IMR-90 (cell line): ENCODE measurements around the gene SLC35F3. TPM values are rescaled to one million over a fixed set of nuclear protein-coding genes. Genes with fewer than 3 reads are reported as not detected.

Experiments
- ATAC-seq: fragments of 200-7000 bp; cut with Tn5 transposase; 2 replicates; pipeline ENCODE4 v1.9.1; 2020; ENCODE audit warnings: low read depth, mild to moderate bottlenecking, moderate library complexity
- BruUV-seq: library from RNA; stranded (reverse); fragments of 400-500 nt; replicated peaks from 2 replicates; lab custom pipeline; 2021; lab: Mats Ljungman, UMichigan
- CTCF ChIA-PET: fragments of 300-600 bp; formaldehyde crosslinking; extraction: SDS; loops from one replicate; lab custom pipeline; 2021; ENCODE audit warnings: antibody characterized with exemption; lab: Yijun Ruan, JAX
- POLR2A ChIA-PET: fragments of 300-600 bp; sonication (Branson Sonifier 250); formaldehyde crosslinking; loops from one replicate; lab custom pipeline; 2022; ENCODE audit warnings: antibody characterized with exemption; ENCODE audit not compliant: unreplicated experiment; lab: Charles Lee
- DNase-seq: peaks from one replicate; pipeline ENCODE4 v3.0.0; 2013
- H2AFZ ChIP-seq: replicated peaks from 2 replicates; pipeline ENCODE3; 2013; ENCODE audit warnings: low read length, mild to moderate bottlenecking; ENCODE audit not compliant: poor library complexity
- H2AK5ac ChIP-seq: 2 replicates; pipeline ENCODE4 v1.6.1; 2013; ENCODE audit warnings: low read depth, low read length, inconsistent platforms
- H2AK9ac ChIP-seq: replicated peaks from 2 replicates; pipeline ENCODE3; 2013; ENCODE audit warnings: mild to moderate bottlenecking, low read depth, low read length, moderate library complexity; ENCODE audit not compliant: poor library complexity
- H2BK120ac ChIP-seq: 2 replicates; pipeline ENCODE4 v1.6.1; 2013; ENCODE audit warnings: low read depth, low read length, inconsistent platforms
- H2BK15ac ChIP-seq: 3 replicates; pipeline ENCODE4 v1.6.1; 2013; ENCODE audit warnings: low read depth, low read length, inconsistent platforms
- H2BK20ac ChIP-seq: 2 replicates; pipeline ENCODE4 v1.6.1; 2013; ENCODE audit warnings: low read depth, mild to moderate bottlenecking, inconsistent platforms, low read length, moderate library complexity
- H2BK5ac ChIP-seq: 2 replicates; pipeline ENCODE4 v1.6.1; 2013; ENCODE audit warnings: mild to moderate bottlenecking, low read depth, low read length, inconsistent platforms; ENCODE audit not compliant: poor library complexity, severe bottlenecking
- H3K14ac ChIP-seq: replicated peaks from 2 replicates; pipeline ENCODE4 v1.6.1; 2013; ENCODE audit warnings: low read depth, low read length, inconsistent platforms
- H3K18ac ChIP-seq: 2 replicates; pipeline ENCODE4 v1.6.1; 2013; ENCODE audit warnings: low read depth, low read length, control low read depth
- H3K23ac ChIP-seq: 2 replicates; pipeline ENCODE4 v1.6.1; 2013; ENCODE audit warnings: low read depth, low read length, inconsistent platforms
- H3K27ac ChIP-seq: 2 replicates; pipeline ENCODE4 v1.5.1; 2013; ENCODE audit warnings: mild to moderate bottlenecking, control low read depth, low read length; ENCODE audit not compliant: insufficient read depth
- H3K27me3 ChIP-seq: 2 replicates; pipeline ENCODE4 v1.6.1; 2013; ENCODE audit warnings: low read length; ENCODE audit not compliant: control insufficient read depth, insufficient read depth
- H3K36me3 ChIP-seq: 2 replicates; pipeline ENCODE4 v1.6.1; 2013; ENCODE audit warnings: low read length, mixed read lengths; ENCODE audit not compliant: control insufficient read depth, insufficient read depth
- H3K4ac ChIP-seq: 2 replicates; pipeline ENCODE4 v1.6.1; 2013; ENCODE audit warnings: low read depth, low read length, inconsistent platforms
- H3K4me1 ChIP-seq: 2 replicates; pipeline ENCODE4 v1.6.1; 2013; ENCODE audit warnings: low read length, mixed read lengths; ENCODE audit not compliant: control insufficient read depth, insufficient read depth
- H3K4me2 ChIP-seq: 2 replicates; pipeline ENCODE4 v1.6.1; 2013; ENCODE audit warnings: low read depth, mild to moderate bottlenecking, control low read depth, low read length, moderate library complexity
- H3K4me3 ChIP-seq: 2 replicates; pipeline ENCODE4 v1.5.1; 2013; ENCODE audit warnings: low read depth, mild to moderate bottlenecking, control low read depth, low read length, moderate library complexity; ENCODE audit not compliant: insufficient read depth
- H3K56ac ChIP-seq: 2 replicates; pipeline ENCODE4 v1.6.1; 2013; ENCODE audit warnings: low read length, inconsistent platforms; ENCODE audit not compliant: insufficient read depth; ENCODE audit errors: extremely low read depth
- H3K79me1 ChIP-seq, 2 experiments: 2 replicates each; pipeline ENCODE4 v1.6.1; 2013; ENCODE audit warnings: low read length in 2 of 2, inconsistent platforms in 1 of 2, low read depth in 1 of 2
- H3K9ac ChIP-seq: 2 replicates; pipeline ENCODE4 v1.6.1; 2013; ENCODE audit warnings: low read depth, low read length, control low read depth
- H3K9me1 ChIP-seq: 2 replicates; pipeline ENCODE4 v1.6.1; 2013; ENCODE audit warnings: low read length, inconsistent platforms; ENCODE audit not compliant: insufficient read depth
- H3K9me3 ChIP-seq: 2 replicates; pipeline ENCODE4 v1.6.1; 2013; ENCODE audit warnings: low read length; ENCODE audit not compliant: control insufficient read depth, insufficient read depth
- H4K20me1 ChIP-seq: 2 replicates; pipeline ENCODE4 v1.6.1; 2013; ENCODE audit warnings: low read length, inconsistent platforms; ENCODE audit not compliant: insufficient read depth
- H4K5ac ChIP-seq: 2 replicates; pipeline ENCODE4 v1.6.1; 2013; ENCODE audit warnings: mild to moderate bottlenecking, low read depth, low read length, control low read depth
- H4K8ac ChIP-seq, 2 experiments: 2 replicates each; pipeline ENCODE4 v1.6.1; 2013; ENCODE audit warnings: low read depth in 2 of 2, low read length in 2 of 2, control low read depth in 1 of 2, inconsistent platforms in 1 of 2
- H4K91ac ChIP-seq: 2 replicates; pipeline ENCODE4 v1.6.1; 2013; ENCODE audit warnings: low read depth, low read length, inconsistent platforms; ENCODE audit not compliant: insufficient read depth
- BHLHE40 ChIP-seq: fragments of 150-350 bp; IDR thresholded peaks from 2 replicates; pipeline ENCODE4 v1.6.1; 2016; ENCODE audit warnings: mild to moderate bottlenecking, low read depth, low read length
- CEBPB ChIP-seq: IDR thresholded peaks from 2 replicates; pipeline ENCODE4 v1.6.1; 2012; ENCODE audit warnings: low read depth, low read length, improper control_type of control experiment
- CHD1 ChIP-seq: IDR thresholded peaks from 2 replicates; pipeline ENCODE4 v1.6.1; 2012; ENCODE audit warnings: low read depth, low read length, improper control_type of control experiment
- FOS ChIP-seq: fragments of 150-350 bp; IDR thresholded peaks from 2 replicates; pipeline ENCODE4 v1.6.1; 2016; ENCODE audit warnings: low read depth, low read length
- MAFK ChIP-seq: IDR thresholded peaks from 2 replicates; pipeline ENCODE4 v1.6.1; 2012; ENCODE audit warnings: low read depth, low read length, improper control_type of control experiment
- MAZ ChIP-seq: IDR thresholded peaks from 2 replicates; pipeline ENCODE4 v1.6.1; 2012; ENCODE audit warnings: low read depth, mild to moderate bottlenecking, low read length, improper control_type of control experiment, moderate library complexity, borderline replicate concordance
- MXI1 ChIP-seq: IDR thresholded peaks from 2 replicates; pipeline ENCODE4 v1.6.1; 2012; ENCODE audit warnings: low read depth, mild to moderate bottlenecking, low read length, moderate library complexity, borderline replicate concordance
- NFE2L2 ChIP-seq: fragments of 150-350 bp; IDR thresholded peaks from 2 replicates; pipeline ENCODE4 v1.6.1; 2016; ENCODE audit warnings: low read depth, mild to moderate bottlenecking, low read length
- POLR2A ChIP-seq: IDR thresholded peaks from 2 replicates; pipeline ENCODE4 v1.6.1; 2012; ENCODE audit warnings: mild to moderate bottlenecking, low read depth, low read length
- RAD21 ChIP-seq: IDR thresholded peaks from 2 replicates; pipeline ENCODE4 v1.6.1; 2012; ENCODE audit warnings: low read length, improper control_type of control experiment
- RCOR1 ChIP-seq: IDR thresholded peaks from 2 replicates; pipeline ENCODE4 v1.6.1; 2012; ENCODE audit warnings: mild to moderate bottlenecking, low read length, improper control_type of control experiment; ENCODE audit not compliant: insufficient replicate concordance
- RFX5 ChIP-seq: IDR thresholded peaks from 2 replicates; pipeline ENCODE4 v1.8.0; 2012; ENCODE audit warnings: low read depth, mild to moderate bottlenecking, low read length, moderate library complexity
- SMC3 ChIP-seq: fragments of 150-350 bp; IDR thresholded peaks from 2 replicates; pipeline ENCODE4 v1.6.1; 2016; ENCODE audit warnings: low read depth, mild to moderate bottlenecking, antibody characterized with exemption, low read length, moderate library complexity
- USF2 ChIP-seq: fragments of 150-350 bp; IDR thresholded peaks from 2 replicates; pipeline ENCODE4 v1.6.1; 2017; ENCODE audit warnings: mild to moderate bottlenecking, antibody characterized with exemption, low read length, low read depth
- WGBS, 2 experiments: methylation state at CpG; one replicate each; pipeline versions ENCODE4 v1.1.5 to v1.1.7; 2013; ENCODE audit warnings: missing lambda C conversion rate in 2 of 2; ENCODE audit not compliant: insufficient read length in 1 of 2; ENCODE audit errors: extremely low coverage in 2 of 2; 5-methylcytosine and 5-hydroxymethylcytosine counted together
- dilution Hi-C: fragments of 300-500 bp; cut with HindIII; formaldehyde crosslinking; loops from one replicate; pipeline ENCODE4 v1.14.3; 2018; ENCODE audit warnings: low sequenced_read_pairs; ENCODE audit not compliant: unreplicated experiment
- in situ Hi-C: fragments of 300-500 bp; cut with MboI; formaldehyde crosslinking; loops from 3 replicates; pipeline ENCODE4 v1.14.3; 2019; ENCODE audit warnings: low sequenced_read_pairs, inconsistent platforms, mixed read lengths
- intact Hi-C: fragments of 100-400 bp; cut with micrococcal nuclease; formaldehyde crosslinking; loops from 2 replicates; pipeline ENCODE4 v1.10.0; 2022
- polyA plus RNA-seq, 3 experiments: library from polyadenylated mRNA; depleted of rRNA; stranded (reverse); fragments of >200 nt; gene quantifications; 2 replicates each; pipeline ENCODE4 v1.2.3, GENCODE V29; 2012; ENCODE audit warnings: low replicate concordance in 1 of 3
- total RNA-seq: library from RNA; depleted of rRNA; stranded (reverse); fragments of >200 nt; gene quantifications from 2 replicates; pipeline ENCODE4 v1.2.3, GENCODE V29; 2012
- TF ChIP-seq, protein P1 (sequence below): fragments of 150-350 bp; IDR thresholded peaks from 2 replicates; pipeline ENCODE4 v1.6.1; 2016; ENCODE audit warnings: low read depth, mild to moderate bottlenecking, low read length, moderate library complexity, borderline replicate concordance
- TF ChIP-seq, protein P2 (sequence below): conservative IDR thresholded peaks from 2 replicates; pipeline ENCODE4 v1.5.1; 2012; ENCODE audit warnings: mild to moderate bottlenecking, low read depth, low read length, improper control_type of control experiment

The SLC35F3 gene
- total and polyA plus RNA-seq, 2 of the 4 experiments (the other 2 are of a cell fraction): under 0.01 to 0.17 TPM

- Histone ChIP-seq H2BK15ac (no peak overlapping the region), H3K9ac (no peak overlapping the region), H3K27ac (no peak overlapping the region), H4K20me1 (no peaks in the 10 kb centered on the region), H2BK5ac (no peak overlapping the region), H4K91ac (no peak overlapping the region), H2BK20ac (no peak overlapping the region), H3K14ac (no peak overlapping the region), H3K4ac (no peak overlapping the region), H3K9me1 (no peaks in the 10 kb centered on the region), H2BK120ac (no peak overlapping the region), H2AK9ac (no peak overlapping the region), H3K4me2 (no peak overlapping the region), H4K5ac (no peak overlapping the region), H2AK5ac (no peak overlapping the region), H3K56ac (no peak overlapping the region), H4K8ac (no peak overlapping the region), H3K4me1 (no peaks in the 10 kb centered on the region), H3K9me3 (no peaks in the 10 kb centered on the region), H3K79me1 (no peaks in the 10 kb centered on the region), H2AFZ (no peak overlapping the region), H3K36me3 (no peaks in the 10 kb centered on the region), H3K23ac (no peak overlapping the region), H3K18ac (no peak overlapping the region), H3K4me3 (no peak overlapping the region), H3K27me3 (peaks cover 4% of the 10 kb centered on the region; the same call in 1 of the 2 replicates)
- intact Hi-C loops (no loop called here), dilution Hi-C loops (no loop called here), in situ Hi-C loops (no loop called here)
- ChIA-PET POLR2A (no interaction called here), CTCF (interaction anchor here (1.4 kb wide), 1 partner anchor 21 kb away, joined by 3 read pairs; no protein-coding TSS in a partner anchor)
- no peak for DNase-seq
- no peak for ATAC-seq
- no peak for TF ChIP-seq MAFK
- TF ChIP-seq, protein P1, sequence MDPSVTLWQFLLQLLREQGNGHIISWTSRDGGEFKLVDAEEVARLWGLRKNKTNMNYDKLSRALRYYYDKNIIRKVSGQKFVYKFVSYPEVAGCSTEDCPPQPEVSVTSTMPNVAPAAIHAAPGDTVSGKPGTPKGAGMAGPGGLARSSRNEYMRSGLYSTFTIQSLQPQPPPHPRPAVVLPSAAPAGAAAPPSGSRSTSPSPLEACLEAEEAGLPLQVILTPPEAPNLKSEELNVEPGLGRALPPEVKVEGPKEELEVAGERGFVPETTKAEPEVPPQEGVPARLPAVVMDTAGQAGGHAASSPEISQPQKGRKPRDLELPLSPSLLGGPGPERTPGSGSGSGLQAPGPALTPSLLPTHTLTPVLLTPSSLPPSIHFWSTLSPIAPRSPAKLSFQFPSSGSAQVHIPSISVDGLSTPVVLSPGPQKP: no peak
- TF ChIP-seq USF2: no peak
- TF ChIP-seq FOS: no peak
- no peak for TF ChIP-seq MXI1
- no peak for TF ChIP-seq MAZ
- no peak for TF ChIP-seq SMC3
- TF ChIP-seq NFE2L2: no peak
- TF ChIP-seq POLR2A: no peak
- TF ChIP-seq RCOR1: no peak
- no peak for TF ChIP-seq BHLHE40
- TF ChIP-seq RFX5: no peak
- TF ChIP-seq, protein P2, sequence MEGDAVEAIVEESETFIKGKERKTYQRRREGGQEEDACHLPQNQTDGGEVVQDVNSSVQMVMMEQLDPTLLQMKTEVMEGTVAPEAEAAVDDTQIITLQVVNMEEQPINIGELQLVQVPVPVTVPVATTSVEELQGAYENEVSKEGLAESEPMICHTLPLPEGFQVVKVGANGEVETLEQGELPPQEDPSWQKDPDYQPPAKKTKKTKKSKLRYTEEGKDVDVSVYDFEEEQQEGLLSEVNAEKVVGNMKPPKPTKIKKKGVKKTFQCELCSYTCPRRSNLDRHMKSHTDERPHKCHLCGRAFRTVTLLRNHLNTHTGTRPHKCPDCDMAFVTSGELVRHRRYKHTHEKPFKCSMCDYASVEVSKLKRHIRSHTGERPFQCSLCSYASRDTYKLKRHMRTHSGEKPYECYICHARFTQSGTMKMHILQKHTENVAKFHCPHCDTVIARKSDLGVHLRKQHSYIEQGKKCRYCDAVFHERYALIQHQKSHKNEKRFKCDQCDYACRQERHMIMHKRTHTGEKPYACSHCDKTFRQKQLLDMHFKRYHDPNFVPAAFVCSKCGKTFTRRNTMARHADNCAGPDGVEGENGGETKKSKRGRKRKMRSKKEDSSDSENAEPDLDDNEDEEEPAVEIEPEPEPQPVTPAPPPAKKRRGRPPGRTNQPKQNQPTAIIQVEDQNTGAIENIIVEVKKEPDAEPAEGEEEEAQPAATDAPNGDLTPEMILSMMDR: no peak
- TF ChIP-seq RAD21: no peak
- TF ChIP-seq CEBPB: no peak
- no peak for TF ChIP-seq CHD1
- no TSS peak for BruUV-seq
- WGBS, 2 experiments: 40% methylated on average over 1 of the region's 6 CpGs; no CpG with 5 or more reads in 1 of the 2 experiments
These were observed 329.7 kb downstream of the SLC35F3 start for GRCh38 chr1:234234199-234234598.
